Activated CD8-positive, alpha-beta T cell treated with anti-CD3 and anti-CD28 coated beads for 36 hours (primary cell): ENCODE results near the gene EFCAB12. TPM values are rescaled to one million over a fixed set of nuclear protein-coding genes. Genes with fewer than 3 reads are reported as not detected.

ENCODE experiments used
- ATAC-seq: fragments of 200-7000 bp; cut with Tn5 transposase; one replicate; pipeline ENCODE4 v1.10.0; 2021; ENCODE audit warnings: mild to moderate bottlenecking, moderate library complexity
- CTCF ChIA-PET: fragments of 350-600 bp; sonication (Branson Sonifier 250); formaldehyde crosslinking; loops from one replicate; lab custom pipeline; 2021; ENCODE audit warnings: antibody characterized with exemption; lab: Charles Lee
- POLR2A ChIA-PET: fragments of 350-600 bp; sonication (Branson Sonifier 250); formaldehyde crosslinking; loops from one replicate; lab custom pipeline; 2021; ENCODE audit warnings: antibody characterized with exemption; lab: Charles Lee
- DNase-seq: peaks from one replicate; pipeline ENCODE4 v3.0.0-alpha.2; 2020
- H3K27ac Mint-ChIP-seq: one replicate; pipeline ENCODE4 v1.8.0; 2021; ENCODE audit warnings: mild to moderate bottlenecking, mixed read lengths
- H3K27me3 Mint-ChIP-seq: one replicate; pipeline ENCODE4 v1.8.0; 2021; ENCODE audit warnings: mixed read lengths
- H3K36me3 Mint-ChIP-seq: one replicate; pipeline ENCODE4 v1.8.0; 2021; ENCODE audit warnings: low read depth, mixed read lengths
- H3K4me1 Mint-ChIP-seq: one replicate; pipeline ENCODE4 v1.8.0; 2021; ENCODE audit warnings: low read depth, mixed read lengths
- H3K4me3 Mint-ChIP-seq: one replicate; pipeline ENCODE4 v1.8.0; 2021; ENCODE audit warnings: mild to moderate bottlenecking, moderate library complexity, mixed read lengths
- H3K9me3 Mint-ChIP-seq: one replicate; pipeline ENCODE4 v1.8.0; 2021; ENCODE audit warnings: mixed read lengths
- intact Hi-C: fragments of 100-400 bp; cut with micrococcal nuclease; formaldehyde crosslinking; loops from one replicate; pipeline ENCODE4 v1.10.0; 2022
- total RNA-seq, 2 experiments: library from RNA; stranded (reverse); gene quantifications; one replicate each; pipeline ENCODE4 v1.2.3, GENCODE V29; 2021
- TF ChIP-seq, protein P1 (sequence below): fragments of 200-600 bp; IDR thresholded peaks from one replicate; pipeline ENCODE4 v1.8.0; 2022; ENCODE audit warnings: antibody characterized with exemption, mild to moderate bottlenecking

The EFCAB12 gene
- total RNA-seq, 2 experiments from 2014 or later: 0.56 to 0.65 TPM

DNA sequence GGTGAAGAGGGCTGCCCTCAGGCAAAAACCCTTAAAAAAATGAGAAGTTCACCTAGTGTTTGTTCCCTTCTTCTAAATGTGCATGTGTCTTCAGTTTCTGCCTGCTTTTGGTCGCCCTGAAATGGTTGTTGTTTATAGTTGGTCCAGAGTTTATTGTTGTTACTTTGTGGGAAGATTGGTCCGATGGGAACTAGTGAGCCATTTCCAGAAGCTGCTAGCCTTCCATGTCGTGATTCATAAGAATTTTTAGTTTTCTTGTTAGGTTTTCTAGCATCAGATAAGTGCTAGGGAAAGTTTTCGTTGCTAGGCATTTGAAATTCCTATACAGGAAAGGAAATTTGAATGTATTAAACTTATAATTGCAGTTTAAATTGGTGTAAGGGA lies 45.3 kb upstream of the EFCAB12 start:
- TF ChIP-seq, protein P1, sequence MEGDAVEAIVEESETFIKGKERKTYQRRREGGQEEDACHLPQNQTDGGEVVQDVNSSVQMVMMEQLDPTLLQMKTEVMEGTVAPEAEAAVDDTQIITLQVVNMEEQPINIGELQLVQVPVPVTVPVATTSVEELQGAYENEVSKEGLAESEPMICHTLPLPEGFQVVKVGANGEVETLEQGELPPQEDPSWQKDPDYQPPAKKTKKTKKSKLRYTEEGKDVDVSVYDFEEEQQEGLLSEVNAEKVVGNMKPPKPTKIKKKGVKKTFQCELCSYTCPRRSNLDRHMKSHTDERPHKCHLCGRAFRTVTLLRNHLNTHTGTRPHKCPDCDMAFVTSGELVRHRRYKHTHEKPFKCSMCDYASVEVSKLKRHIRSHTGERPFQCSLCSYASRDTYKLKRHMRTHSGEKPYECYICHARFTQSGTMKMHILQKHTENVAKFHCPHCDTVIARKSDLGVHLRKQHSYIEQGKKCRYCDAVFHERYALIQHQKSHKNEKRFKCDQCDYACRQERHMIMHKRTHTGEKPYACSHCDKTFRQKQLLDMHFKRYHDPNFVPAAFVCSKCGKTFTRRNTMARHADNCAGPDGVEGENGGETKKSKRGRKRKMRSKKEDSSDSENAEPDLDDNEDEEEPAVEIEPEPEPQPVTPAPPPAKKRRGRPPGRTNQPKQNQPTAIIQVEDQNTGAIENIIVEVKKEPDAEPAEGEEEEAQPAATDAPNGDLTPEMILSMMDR: no peak
- no peaks in the 10 kb centered on the region for H3K4me1 Mint-ChIP-seq
- CTCF ChIA-PET: interaction anchor here (1.6 kb wide), 1 partner anchor 23 kb away, joined by 3 read pairs; no protein-coding TSS in a partner anchor
- H3K27me3 Mint-ChIP-seq: no peaks in the 10 kb centered on the region
- intact Hi-C loops: no loop called here
- POLR2A ChIA-PET: no interaction called here
- no peaks in the 10 kb centered on the region for H3K9me3 Mint-ChIP-seq
- H3K36me3 Mint-ChIP-seq: peaks cover 7% of the 10 kb centered on the region
- DNase-seq: no peak
- no peak overlapping the region for H3K4me3 Mint-ChIP-seq
- ATAC-seq: no peak
- H3K27ac Mint-ChIP-seq: no peak overlapping the region

DNA sequence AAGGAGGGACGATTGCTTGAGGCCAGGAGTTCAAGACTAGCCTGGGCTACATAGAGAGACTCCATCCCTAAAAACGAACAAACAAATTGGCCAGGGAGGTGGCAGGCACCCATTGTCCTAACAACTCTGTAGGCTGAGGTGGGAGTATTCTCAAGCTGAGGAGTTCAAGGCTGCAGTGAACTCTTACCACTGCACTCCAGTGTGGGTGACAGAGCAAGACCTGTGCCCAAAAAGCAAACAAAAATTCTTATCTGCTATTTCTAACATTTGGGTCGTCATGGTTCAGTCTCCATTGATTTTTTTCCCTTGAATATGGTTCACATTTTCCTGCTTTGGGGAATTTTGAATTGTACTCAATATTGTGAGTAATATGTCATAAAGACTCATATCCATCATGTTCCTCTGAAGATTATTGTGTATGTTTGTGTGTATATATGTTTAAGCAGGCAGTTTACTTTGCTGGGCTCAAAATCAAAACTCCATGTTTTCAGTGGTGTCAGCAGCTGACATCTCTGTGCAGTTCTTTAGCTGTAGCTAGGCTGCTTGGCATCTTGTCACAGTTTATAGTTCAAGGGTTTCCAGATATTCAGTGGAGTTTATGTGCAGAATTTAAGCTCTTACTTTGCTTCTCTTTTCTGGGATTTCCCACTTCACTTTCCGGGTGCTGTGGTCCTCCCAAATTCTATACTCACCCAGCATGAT lies 44.8 kb upstream of the EFCAB12 start:
- CTCF ChIA-PET: interaction anchor here (0.8 to 1.6 kb wide), 2 partner anchors 23 to 74 kb away, joined by 3 read pairs; no protein-coding TSS in a partner anchor
- no peaks in the 10 kb centered on the region for H3K27me3 Mint-ChIP-seq
- POLR2A ChIA-PET: interaction anchor here (0.7 kb wide), 1 partner anchor 18 kb away, joined by 3 read pairs; no protein-coding TSS in a partner anchor
- no peak overlapping the region for H3K4me3 Mint-ChIP-seq
- intact Hi-C loops: no loop called here
- ATAC-seq (no peak), DNase-seq (no peak)
- TF ChIP-seq, protein P1: no peak
- no peaks in the 10 kb centered on the region for H3K4me1 Mint-ChIP-seq
- no peak overlapping the region for H3K27ac Mint-ChIP-seq
- H3K9me3 Mint-ChIP-seq: no peaks in the 10 kb centered on the region
- H3K36me3 Mint-ChIP-seq: peaks cover 7% of the 10 kb centered on the region

GRCh38 chr3:129470861-129471260 lies 42.4 kb upstream of the EFCAB12 start:
- no peak for DNase-seq
- Mint-ChIP-seq H3K9me3 (no peaks in the 10 kb centered on the region), H3K4me3 (no peak overlapping the region), H3K27ac (no peak overlapping the region), H3K27me3 (no peaks in the 10 kb centered on the region), H3K4me1 (no peaks in the 10 kb centered on the region), H3K36me3 (peaks cover 7% of the 10 kb centered on the region)
- intact Hi-C loops: no loop called here
- ATAC-seq: no peak
- CTCF ChIA-PET: no interaction called here
- POLR2A ChIA-PET: no interaction called here
- TF ChIP-seq, protein P1: no peak

GRCh38 chr3:129469026-129469425 lies 40.6 kb upstream of the EFCAB12 start:
- H3K9me3 Mint-ChIP-seq: no peaks in the 10 kb centered on the region
- H3K4me3 Mint-ChIP-seq: no peak overlapping the region
- ChIA-PET POLR2A (no interaction called here), CTCF (interaction anchor here (1.6 kb wide), 2 partner anchors 21 to 125 kb away, joined by 3 to 5 read pairs; no protein-coding TSS in a partner anchor)
- ATAC-seq (no peak), DNase-seq (no peak)
- TF ChIP-seq, protein P1: no peak
- H3K27me3 Mint-ChIP-seq: no peaks in the 10 kb centered on the region
- peaks cover 7% of the 10 kb centered on the region for H3K36me3 Mint-ChIP-seq
- intact Hi-C loops: no loop called here
- H3K4me1 Mint-ChIP-seq: no peaks in the 10 kb centered on the region
- no peak overlapping the region for H3K27ac Mint-ChIP-seq

DNA sequence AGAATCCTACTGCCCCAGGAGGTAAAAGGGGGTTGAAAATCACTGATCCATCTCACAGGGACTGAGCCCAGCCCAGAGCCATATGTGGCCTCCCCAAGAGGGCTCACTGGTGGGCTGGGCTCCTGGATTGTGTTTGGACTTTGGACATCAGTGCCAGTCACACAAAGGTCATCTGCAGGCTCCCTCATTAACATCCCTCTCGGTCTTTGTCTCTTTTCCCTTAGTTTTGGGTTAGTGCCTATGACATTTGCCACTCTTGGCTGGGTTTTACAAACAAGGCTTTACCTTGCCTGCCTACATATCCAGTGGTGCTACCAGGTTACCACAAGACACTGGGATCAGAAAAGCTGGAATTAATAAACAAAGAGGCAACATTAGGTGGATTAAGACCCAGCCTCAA lies 39.5 kb upstream of the EFCAB12 start:
- Mint-ChIP-seq H3K9me3 (no peaks in the 10 kb centered on the region), H3K27ac (no peak overlapping the region), H3K36me3 (peaks cover 7% of the 10 kb centered on the region), H3K4me3 (no peak overlapping the region), H3K27me3 (no peaks in the 10 kb centered on the region), H3K4me1 (no peaks in the 10 kb centered on the region)
- CTCF ChIA-PET: interaction anchor here (0.8 kb wide), 1 partner anchor 84 kb away, joined by 6 read pairs; no protein-coding TSS in a partner anchor
- no peak for DNase-seq
- POLR2A ChIA-PET: no interaction called here
- ATAC-seq: no peak
- intact Hi-C loops: no loop called here
- TF ChIP-seq, protein P1: no peak
